DOHH2 (cell line): ENCODE measurements around the gene PID1.

ENCODE experiments used
- H3F3A ChIP-seq: fragments of 200-600 bp; sonication (generic), shearing (Covaris generic); 2 replicates; pipeline ENCODE4 v1.6.0; 2016; ENCODE audit warnings: antibody characterized with exemption, mild to moderate bottlenecking; ENCODE audit not compliant: control insufficient read depth, insufficient read depth
- H3K27ac ChIP-seq: fragments of 200-600 bp; sonication (generic); 2 replicates; pipeline ENCODE4 v1.5.1; 2014; ENCODE audit warnings: low read depth, mild to moderate bottlenecking, low read length, moderate library complexity
- H3K27me3 ChIP-seq: fragments of 200-600 bp; sonication (generic); 2 replicates; pipeline ENCODE4 v1.6.1; 2014; ENCODE audit warnings: mild to moderate bottlenecking, low read length, mixed read lengths; ENCODE audit not compliant: control insufficient read depth
- H3K36me3 ChIP-seq: fragments of 200-600 bp; sonication (generic); 2 replicates; pipeline ENCODE4 v1.6.1; 2014; ENCODE audit warnings: mild to moderate bottlenecking, low read length, moderate library complexity, mixed read lengths; ENCODE audit not compliant: control insufficient read depth
- H3K4me1 ChIP-seq: fragments of 200-600 bp; sonication (generic); 2 replicates; pipeline ENCODE4 v1.6.1; 2014; ENCODE audit warnings: mild to moderate bottlenecking, low read length, mixed read lengths; ENCODE audit not compliant: control insufficient read depth
- H3K4me2 ChIP-seq: fragments of 200-600 bp; sonication (generic); 2 replicates; pipeline ENCODE4 v1.6.0; 2014; ENCODE audit warnings: mild to moderate bottlenecking, low read length, moderate library complexity
- H3K4me3 ChIP-seq: fragments of 200-600 bp; sonication (generic); 2 replicates; pipeline ENCODE4 v1.5.1; 2014; ENCODE audit warnings: mild to moderate bottlenecking, low read length, mixed read lengths
- H3K79me2 ChIP-seq: fragments of 200-600 bp; sonication (generic); 2 replicates; pipeline ENCODE4 v1.6.1; 2014; ENCODE audit warnings: mild to moderate bottlenecking, low read length, mixed read lengths; ENCODE audit not compliant: control insufficient read depth
- H3K9me2 ChIP-seq: fragments of 200-600 bp; sonication (generic); replicated peaks from 2 replicates; pipeline ENCODE4 v1.6.1; 2014; ENCODE audit warnings: mild to moderate bottlenecking, low read length, mixed read lengths; ENCODE audit not compliant: control insufficient read depth
- H3K9me3 ChIP-seq: fragments of 200-600 bp; sonication (generic); 2 replicates; pipeline ENCODE4 v1.6.1; 2014; ENCODE audit warnings: antibody characterized with exemption, low read length, mixed read lengths; ENCODE audit not compliant: control insufficient read depth, insufficient read depth
- H4K20me1 ChIP-seq: fragments of 200-600 bp; sonication (generic); 2 replicates; pipeline ENCODE4 v1.6.0; 2014; ENCODE audit warnings: low read depth, mild to moderate bottlenecking, antibody characterized with exemption, low read length, moderate library complexity; ENCODE audit not compliant: control insufficient read depth, insufficient read depth
- EZH2phosphoT487 ChIP-seq: fragments of 200-600 bp; sonication (generic); IDR thresholded peaks from 2 replicates; pipeline ENCODE4 v1.6.1; 2017; ENCODE audit warnings: borderline replicate concordance, mild to moderate bottlenecking, antibody characterized with exemption, low read length, moderate library complexity, mixed read lengths
- TF ChIP-seq, protein P1 (sequence below): fragments of 200-600 bp; sonication (generic); IDR thresholded peaks from one replicate; pipeline ENCODE4 v1.5.1; 2014; ENCODE audit warnings: antibody characterized with exemption, mild to moderate bottlenecking, low read depth, low read length; ENCODE audit not compliant: poor library complexity, severe bottlenecking

Gene PID1

DNA sequence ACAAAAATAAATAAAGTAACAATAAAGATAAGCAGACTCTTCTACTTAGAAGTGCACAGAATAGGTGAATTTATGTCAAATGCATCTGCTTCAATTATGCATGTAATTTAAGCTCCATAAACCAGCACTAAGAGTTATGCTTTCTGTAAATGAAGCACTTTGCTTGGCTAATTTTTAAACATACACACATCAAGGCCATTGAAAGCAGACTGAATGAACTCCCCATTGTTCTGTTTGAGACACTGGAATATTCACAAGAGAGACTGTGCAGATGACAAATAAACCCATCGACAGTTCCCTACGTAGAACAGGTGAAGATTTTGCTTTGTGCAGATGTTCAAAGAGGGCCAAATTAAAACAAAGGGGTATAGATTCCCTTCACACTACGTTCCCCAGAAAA is 133.4 kb downstream of the PID1 start:
- H3K4me1 ChIP-seq = no peaks in the 10 kb centered on the region
- H3K36me3 ChIP-seq = no peaks in the 10 kb centered on the region
- no peaks in the 10 kb centered on the region for H4K20me1 ChIP-seq
- H3K4me3 ChIP-seq = no peak overlapping the region
- no peaks in the 10 kb centered on the region; the same call in 1 of the 2 replicates for H3K9me2 ChIP-seq
- no peaks in the 10 kb centered on the region for H3F3A ChIP-seq
- no peaks in the 10 kb centered on the region for H3K79me2 ChIP-seq
- no peaks in the 10 kb centered on the region for H3K27me3 ChIP-seq
- no peak overlapping the region for H3K27ac ChIP-seq
- H3K4me2 ChIP-seq = no peak overlapping the region
- TF ChIP-seq, protein P1, sequence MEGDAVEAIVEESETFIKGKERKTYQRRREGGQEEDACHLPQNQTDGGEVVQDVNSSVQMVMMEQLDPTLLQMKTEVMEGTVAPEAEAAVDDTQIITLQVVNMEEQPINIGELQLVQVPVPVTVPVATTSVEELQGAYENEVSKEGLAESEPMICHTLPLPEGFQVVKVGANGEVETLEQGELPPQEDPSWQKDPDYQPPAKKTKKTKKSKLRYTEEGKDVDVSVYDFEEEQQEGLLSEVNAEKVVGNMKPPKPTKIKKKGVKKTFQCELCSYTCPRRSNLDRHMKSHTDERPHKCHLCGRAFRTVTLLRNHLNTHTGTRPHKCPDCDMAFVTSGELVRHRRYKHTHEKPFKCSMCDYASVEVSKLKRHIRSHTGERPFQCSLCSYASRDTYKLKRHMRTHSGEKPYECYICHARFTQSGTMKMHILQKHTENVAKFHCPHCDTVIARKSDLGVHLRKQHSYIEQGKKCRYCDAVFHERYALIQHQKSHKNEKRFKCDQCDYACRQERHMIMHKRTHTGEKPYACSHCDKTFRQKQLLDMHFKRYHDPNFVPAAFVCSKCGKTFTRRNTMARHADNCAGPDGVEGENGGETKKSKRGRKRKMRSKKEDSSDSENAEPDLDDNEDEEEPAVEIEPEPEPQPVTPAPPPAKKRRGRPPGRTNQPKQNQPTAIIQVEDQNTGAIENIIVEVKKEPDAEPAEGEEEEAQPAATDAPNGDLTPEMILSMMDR = no peak
- no peak for TF ChIP-seq EZH2phosphoT487
- no peaks in the 10 kb centered on the region for H3K9me3 ChIP-seq

- no peaks in the 10 kb centered on the region for H3K4me1 ChIP-seq
Observed at GRCh38 chr2:229137066-229137465, 134.0 kb downstream of the PID1 start.

GRCh38 chr2:229133155-229133772 is 137.8 kb downstream of the PID1 start:
- no peaks in the 10 kb centered on the region for H3K9me3 ChIP-seq
- no peak for TF ChIP-seq EZH2phosphoT487
- TF ChIP-seq, protein P1 = peak; percentile 53
- H3K4me2 ChIP-seq = no peak overlapping the region
- no peaks in the 10 kb centered on the region for H3K79me2 ChIP-seq
- H3K4me1 ChIP-seq = no peaks in the 10 kb centered on the region
- no peaks in the 10 kb centered on the region for H3F3A ChIP-seq
- no peak overlapping the region for H3K27ac ChIP-seq
- no peaks in the 10 kb centered on the region for H4K20me1 ChIP-seq
- no peaks in the 10 kb centered on the region; the same call in 1 of the 2 replicates for H3K9me2 ChIP-seq
- H3K4me3 ChIP-seq = no peak overlapping the region
- H3K36me3 ChIP-seq = no peaks in the 10 kb centered on the region
- H3K27me3 ChIP-seq = no peaks in the 10 kb centered on the region

More at GRCh38 chr2:229137066-229137465, 134.0 kb downstream of the PID1 start:
- no peaks in the 10 kb centered on the region for H3K27me3 ChIP-seq
- TF ChIP-seq EZH2phosphoT487 = no peak
- TF ChIP-seq, protein P1 = no peak
- H3K79me2 ChIP-seq = no peaks in the 10 kb centered on the region
- no peaks in the 10 kb centered on the region for H3K36me3 ChIP-seq
- H3K27ac ChIP-seq = no peak overlapping the region
- no peaks in the 10 kb centered on the region for H4K20me1 ChIP-seq
- no peak overlapping the region for H3K4me3 ChIP-seq
- H3F3A ChIP-seq = no peaks in the 10 kb centered on the region
- H3K9me2 ChIP-seq = no peaks in the 10 kb centered on the region; the same call in 1 of the 2 replicates
- no peak overlapping the region for H3K4me2 ChIP-seq
- H3K9me3 ChIP-seq = no peaks in the 10 kb centered on the region
